ENCODE data around the gene OR5K2. TPM values are rescaled to one million over a fixed set of nuclear protein-coding genes. Genes with fewer than 3 reads are reported as not detected.

OR5K2 gene
- total and polyA plus RNA-seq, 10 of the 15 experiments (the other 5 are each of a cell fraction or from before 2014, with no cell fraction given) = 0.12 TPM; not detected in 9

DNA sequence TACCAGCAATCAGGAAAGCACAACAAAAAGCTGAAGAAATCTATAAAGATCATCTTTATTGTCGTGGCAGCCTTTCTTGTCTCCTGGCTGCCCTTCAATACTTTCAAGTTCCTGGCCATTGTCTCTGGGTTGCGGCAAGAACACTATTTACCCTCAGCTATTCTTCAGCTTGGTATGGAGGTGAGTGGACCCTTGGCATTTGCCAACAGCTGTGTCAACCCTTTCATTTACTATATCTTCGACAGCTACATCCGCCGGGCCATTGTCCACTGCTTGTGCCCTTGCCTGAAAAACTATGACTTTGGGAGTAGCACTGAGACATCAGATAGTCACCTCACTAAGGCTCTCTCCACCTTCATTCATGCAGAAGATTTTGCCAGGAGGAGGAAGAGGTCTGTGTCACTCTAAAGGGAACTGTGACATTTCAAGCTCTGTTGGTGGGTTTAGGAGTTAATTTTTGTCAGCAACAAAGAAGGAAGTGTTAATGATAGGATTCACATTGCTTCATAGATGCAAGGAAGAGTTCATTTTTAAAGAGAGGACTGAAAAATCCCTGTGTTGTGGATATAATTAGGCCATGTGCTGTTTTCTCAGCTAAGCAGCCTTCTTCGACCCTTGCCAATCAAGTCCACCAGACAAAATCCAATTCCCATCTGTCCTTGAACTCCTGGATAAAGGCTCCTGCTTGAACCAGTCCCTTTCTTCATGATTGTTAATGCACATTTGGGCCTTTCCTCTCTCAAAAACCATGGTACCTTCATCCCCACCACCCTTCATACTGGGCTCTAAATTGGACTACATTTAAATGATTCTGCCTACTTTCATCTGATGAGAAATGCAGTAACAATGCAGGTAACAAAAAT lies 35.5 kb downstream of the OR5K2 start (continued):
- TF ChIP-seq, protein P1, sequence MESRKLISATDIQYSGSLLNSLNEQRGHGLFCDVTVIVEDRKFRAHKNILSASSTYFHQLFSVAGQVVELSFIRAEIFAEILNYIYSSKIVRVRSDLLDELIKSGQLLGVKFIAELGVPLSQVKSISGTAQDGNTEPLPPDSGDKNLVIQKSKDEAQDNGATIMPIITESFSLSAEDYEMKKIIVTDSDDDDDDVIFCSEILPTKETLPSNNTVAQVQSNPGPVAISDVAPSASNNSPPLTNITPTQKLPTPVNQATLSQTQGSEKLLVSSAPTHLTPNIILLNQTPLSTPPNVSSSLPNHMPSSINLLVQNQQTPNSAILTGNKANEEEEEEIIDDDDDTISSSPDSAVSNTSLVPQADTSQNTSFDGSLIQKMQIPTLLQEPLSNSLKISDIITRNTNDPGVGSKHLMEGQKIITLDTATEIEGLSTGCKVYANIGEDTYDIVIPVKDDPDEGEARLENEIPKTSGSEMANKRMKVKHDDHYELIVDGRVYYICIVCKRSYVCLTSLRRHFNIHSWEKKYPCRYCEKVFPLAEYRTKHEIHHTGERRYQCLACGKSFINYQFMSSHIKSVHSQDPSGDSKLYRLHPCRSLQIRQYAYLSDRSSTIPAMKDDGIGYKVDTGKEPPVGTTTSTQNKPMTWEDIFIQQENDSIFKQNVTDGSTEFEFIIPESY (IDR thresholded peaks at IDR 0.05) = no peak
- TF ChIP-seq PAX8 (IDR thresholded peaks at IDR 0.05) (no peak), IKZF2 (IDR thresholded peaks at IDR 0.05) (no peak), SPI1 (IDR thresholded peaks at IDR 0.05; ENCODE audit: borderline replicate concordance, insufficient read depth, low read depth, low read length) (no peak; the same call in 1 of the 2 replicates), EED (IDR thresholded peaks at IDR 0.05; ENCODE audit: low read depth) (no peak), ASH2L (IDR thresholded peaks at IDR 0.05; ENCODE audit: borderline replicate concordance, low read depth) (no peak), RAD51 (IDR thresholded peaks at IDR 0.05) (no peak), CEBPB (IDR thresholded peaks at IDR 0.05; ENCODE audit: borderline replicate concordance in 1 of 2, low read depth in 2 of 2, low read length in 2 of 2) (no peak), SMARCA5 (IDR thresholded peaks at IDR 0.05) (no peak), TBL1XR1 (IDR thresholded peaks at IDR 0.05; ENCODE audit: low read depth, low read length) (no peak), NFIC (IDR thresholded peaks at IDR 0.05; ENCODE audit: low read depth, low read length) (peak; percentile 33; the same call in 1 of the 2 replicates), FOXK2 (IDR thresholded peaks at IDR 0.05) (no peak), ZBED1 (IDR thresholded peaks at IDR 0.05; ENCODE audit: borderline replicate concordance) (no peak)
- TF ChIP-seq, protein P2, sequence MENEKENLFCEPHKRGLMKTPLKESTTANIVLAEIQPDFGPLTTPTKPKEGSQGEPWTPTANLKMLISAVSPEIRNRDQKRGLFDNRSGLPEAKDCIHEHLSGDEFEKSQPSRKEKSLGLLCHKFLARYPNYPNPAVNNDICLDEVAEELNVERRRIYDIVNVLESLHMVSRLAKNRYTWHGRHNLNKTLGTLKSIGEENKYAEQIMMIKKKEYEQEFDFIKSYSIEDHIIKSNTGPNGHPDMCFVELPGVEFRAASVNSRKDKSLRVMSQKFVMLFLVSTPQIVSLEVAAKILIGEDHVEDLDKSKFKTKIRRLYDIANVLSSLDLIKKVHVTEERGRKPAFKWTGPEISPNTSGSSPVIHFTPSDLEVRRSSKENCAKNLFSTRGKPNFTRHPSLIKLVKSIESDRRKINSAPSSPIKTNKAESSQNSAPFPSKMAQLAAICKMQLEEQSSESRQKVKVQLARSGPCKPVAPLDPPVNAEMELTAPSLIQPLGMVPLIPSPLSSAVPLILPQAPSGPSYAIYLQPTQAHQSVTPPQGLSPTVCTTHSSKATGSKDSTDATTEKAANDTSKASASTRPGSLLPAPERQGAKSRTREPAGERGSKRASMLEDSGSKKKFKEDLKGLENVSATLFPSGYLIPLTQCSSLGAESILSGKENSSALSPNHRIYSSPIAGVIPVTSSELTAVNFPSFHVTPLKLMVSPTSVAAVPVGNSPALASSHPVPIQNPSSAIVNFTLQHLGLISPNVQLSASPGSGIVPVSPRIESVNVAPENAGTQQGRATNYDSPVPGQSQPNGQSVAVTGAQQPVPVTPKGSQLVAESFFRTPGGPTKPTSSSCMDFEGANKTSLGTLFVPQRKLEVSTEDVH (IDR thresholded peaks at IDR 0.05; ENCODE audit: low read depth, partially characterized antibody) = no peak
- TF ChIP-seq, protein P3, sequence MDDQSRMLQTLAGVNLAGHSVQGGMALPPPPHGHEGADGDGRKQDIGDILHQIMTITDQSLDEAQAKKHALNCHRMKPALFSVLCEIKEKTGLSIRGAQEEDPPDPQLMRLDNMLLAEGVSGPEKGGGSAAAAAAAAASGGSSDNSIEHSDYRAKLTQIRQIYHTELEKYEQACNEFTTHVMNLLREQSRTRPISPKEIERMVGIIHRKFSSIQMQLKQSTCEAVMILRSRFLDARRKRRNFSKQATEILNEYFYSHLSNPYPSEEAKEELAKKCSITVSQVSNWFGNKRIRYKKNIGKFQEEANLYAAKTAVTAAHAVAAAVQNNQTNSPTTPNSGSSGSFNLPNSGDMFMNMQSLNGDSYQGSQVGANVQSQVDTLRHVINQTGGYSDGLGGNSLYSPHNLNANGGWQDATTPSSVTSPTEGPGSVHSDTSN (IDR thresholded peaks at IDR 0.05; ENCODE audit: insufficient replicate concordance, low read depth, low read length) = no peak
- TF ChIP-seq, protein P4, sequence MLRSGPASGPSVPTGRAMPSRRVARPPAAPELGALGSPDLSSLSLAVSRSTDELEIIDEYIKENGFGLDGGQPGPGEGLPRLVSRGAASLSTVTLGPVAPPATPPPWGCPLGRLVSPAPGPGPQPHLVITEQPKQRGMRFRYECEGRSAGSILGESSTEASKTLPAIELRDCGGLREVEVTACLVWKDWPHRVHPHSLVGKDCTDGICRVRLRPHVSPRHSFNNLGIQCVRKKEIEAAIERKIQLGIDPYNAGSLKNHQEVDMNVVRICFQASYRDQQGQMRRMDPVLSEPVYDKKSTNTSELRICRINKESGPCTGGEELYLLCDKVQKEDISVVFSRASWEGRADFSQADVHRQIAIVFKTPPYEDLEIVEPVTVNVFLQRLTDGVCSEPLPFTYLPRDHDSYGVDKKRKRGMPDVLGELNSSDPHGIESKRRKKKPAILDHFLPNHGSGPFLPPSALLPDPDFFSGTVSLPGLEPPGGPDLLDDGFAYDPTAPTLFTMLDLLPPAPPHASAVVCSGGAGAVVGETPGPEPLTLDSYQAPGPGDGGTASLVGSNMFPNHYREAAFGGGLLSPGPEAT (IDR thresholded peaks at IDR 0.05; ENCODE audit: low read depth) = no peak
- TF ChIP-seq, protein P5, sequence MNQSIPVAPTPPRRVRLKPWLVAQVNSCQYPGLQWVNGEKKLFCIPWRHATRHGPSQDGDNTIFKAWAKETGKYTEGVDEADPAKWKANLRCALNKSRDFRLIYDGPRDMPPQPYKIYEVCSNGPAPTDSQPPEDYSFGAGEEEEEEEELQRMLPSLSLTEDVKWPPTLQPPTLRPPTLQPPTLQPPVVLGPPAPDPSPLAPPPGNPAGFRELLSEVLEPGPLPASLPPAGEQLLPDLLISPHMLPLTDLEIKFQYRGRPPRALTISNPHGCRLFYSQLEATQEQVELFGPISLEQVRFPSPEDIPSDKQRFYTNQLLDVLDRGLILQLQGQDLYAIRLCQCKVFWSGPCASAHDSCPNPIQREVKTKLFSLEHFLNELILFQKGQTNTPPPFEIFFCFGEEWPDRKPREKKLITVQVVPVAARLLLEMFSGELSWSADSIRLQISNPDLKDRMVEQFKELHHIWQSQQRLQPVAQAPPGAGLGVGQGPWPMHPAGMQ (IDR thresholded peaks at IDR 0.05; ENCODE audit: borderline replicate concordance) = no peak

Data from GM12878 (cell line).